Activated naive CD4-positive, alpha-beta T cell treated with anti-CD3 and anti-CD28 coated beads, Interleukin-2, amount 50 U/mL, for 72 hours (primary cell): Measurements from ENCODE around the gene FBXO4. TPM values are rescaled to one million over a fixed set of nuclear protein-coding genes. Genes with fewer than 3 reads are reported as not detected.

Experiments used
- total RNA-seq, 2 donors: library from RNA; stranded (reverse); gene quantifications; one replicate each; pipeline ENCODE4 v1.2.3, GENCODE V29; 2022

FBXO4 gene
- total RNA-seq, 2 donors from 2014 or later, result 3.8 to 21.0 TPM

Other genes starting within 250 kb of the FBXO4 start
- gene OXCT1, start 54.9 kb upstream of the FBXO4 start, total RNA-seq, result 10 to 100 TPM; 74.5 to 85.5 TPM
- 10 to 100 TPM; 23.6 to 37.6 TPM for gene RIMOC1, start 20.9 kb upstream of the FBXO4 start, total RNA-seq